ENCODE data around the gene SNRPA.
A peak's percentile ranks its signal among the peaks of the same experiment; 100 is the strongest.
"Not testable (repeated sequence)": the region's sequence is repeated elsewhere in the genome, so short reads cannot be mapped to it uniquely, and the experiment has no call there.

Gene SNRPA

DNA sequence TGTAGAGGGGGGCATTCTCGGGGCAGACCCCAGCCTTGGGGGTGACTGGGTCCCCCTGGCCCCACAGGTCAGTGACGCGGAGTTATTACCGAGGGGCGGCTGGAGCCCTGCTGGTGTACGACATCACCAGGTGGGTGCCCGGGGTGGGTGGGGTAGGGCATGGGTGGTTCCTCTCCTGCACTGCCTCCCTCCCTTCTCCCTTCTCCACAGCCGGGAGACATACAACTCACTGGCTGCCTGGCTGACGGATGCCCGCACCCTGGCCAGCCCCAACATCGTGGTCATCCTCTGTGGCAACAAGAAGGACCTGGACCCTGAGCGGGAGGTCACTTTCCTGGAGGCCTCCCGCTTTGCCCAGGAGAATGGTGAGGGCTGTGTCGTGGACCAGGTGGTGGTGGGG, 32.7 kb downstream of the SNRPA start:
- DNase-seq (ENCODE audit: low spot score), result no peak
- peaks cover 35% of the 10 kb centered on the region for H3K36me3 Mint-ChIP-seq (ENCODE audit: low read depth)
- no peaks in the 10 kb centered on the region for H3K27me3 Mint-ChIP-seq (ENCODE audit: low read depth)
- no peaks in the 10 kb centered on the region for H3K9me3 Mint-ChIP-seq
- no peak overlapping the region for H3K27ac Mint-ChIP-seq
- peaks cover 20% of the 10 kb centered on the region for H3K4me1 Mint-ChIP-seq (ENCODE audit: low read depth)
- no peak overlapping the region for H3K4me3 Mint-ChIP-seq

DNA sequence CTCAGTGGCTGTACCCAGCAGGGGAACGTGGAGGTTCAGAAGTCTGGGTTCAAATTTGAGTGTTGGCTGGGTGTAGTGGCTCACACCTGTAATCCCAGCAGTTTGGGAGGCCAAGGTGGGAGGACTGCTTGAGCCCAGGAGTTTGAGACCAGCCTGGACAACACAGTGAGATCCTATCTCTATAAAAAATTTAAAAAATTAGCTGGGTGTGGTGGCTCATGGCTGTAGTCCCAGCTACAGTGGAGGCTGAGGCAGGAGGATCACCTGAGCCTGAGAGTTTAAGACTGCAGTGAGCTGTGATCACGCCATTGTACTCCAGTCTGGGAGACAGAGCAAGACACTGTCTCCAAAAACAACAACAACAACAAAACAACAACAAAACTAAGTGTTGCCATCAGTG, 33.1 kb downstream of the SNRPA start:
- not testable (repeated sequence) for H3K27me3 Mint-ChIP-seq (ENCODE audit: low read depth); H3K27ac Mint-ChIP-seq; H3K4me3 Mint-ChIP-seq; H3K9me3 Mint-ChIP-seq; DNase-seq (ENCODE audit: low spot score)
- Mint-ChIP-seq H3K4me1 (ENCODE audit: low read depth) (peaks cover 16% of the 10 kb centered on the region), H3K36me3 (ENCODE audit: low read depth) (peaks cover 35% of the 10 kb centered on the region)

- no peak for DNase-seq (ENCODE audit: low spot score)
- H3K4me1 Mint-ChIP-seq (ENCODE audit: low read depth), result peaks cover 9% of the 10 kb centered on the region
- H3K27me3 Mint-ChIP-seq (ENCODE audit: low read depth), result no peaks in the 10 kb centered on the region
- peak overlapping the region; percentile 41 for H3K27ac Mint-ChIP-seq
- peaks cover 35% of the 10 kb centered on the region for H3K36me3 Mint-ChIP-seq (ENCODE audit: low read depth)
- H3K4me3 Mint-ChIP-seq, result no peak overlapping the region
- H3K9me3 Mint-ChIP-seq, result no peaks in the 10 kb centered on the region
These were observed 34.5 kb downstream of the SNRPA start for GRCh38 chr19:40785526-40785925.

- Mint-ChIP-seq H3K27me3 (ENCODE audit: low read depth) (no peaks in the 10 kb centered on the region), H3K9me3 (no peaks in the 10 kb centered on the region), H3K36me3 (ENCODE audit: low read depth) (peaks cover 33% of the 10 kb centered on the region), H3K4me3 (no peak overlapping the region), H3K27ac (no peak overlapping the region), H3K4me1 (ENCODE audit: low read depth) (peaks cover 6% of the 10 kb centered on the region)
- no peak for DNase-seq (ENCODE audit: low spot score)
These were observed 35.3 kb downstream of the SNRPA start for GRCh38 chr19:40786060-40787037.

- H3K27ac Mint-ChIP-seq, result no peak overlapping the region
- H3K4me1 Mint-ChIP-seq (ENCODE audit: low read depth), result peaks cover 7% of the 10 kb centered on the region
- no peak overlapping the region for H3K4me3 Mint-ChIP-seq
- DNase-seq (ENCODE audit: low spot score), result no peak
- no peaks in the 10 kb centered on the region for H3K9me3 Mint-ChIP-seq
- H3K36me3 Mint-ChIP-seq (ENCODE audit: low read depth), result peaks cover 25% of the 10 kb centered on the region
- H3K27me3 Mint-ChIP-seq (ENCODE audit: low read depth), result no peaks in the 10 kb centered on the region
These were observed 40.3 kb downstream of the SNRPA start for GRCh38 chr19:40791349-40791748.

- Mint-ChIP-seq H3K27ac (peak overlapping the region; percentile 50), H3K4me3 (no peak overlapping the region)
These were observed 41.0 kb downstream of the SNRPA start for GRCh38 chr19:40791996-40792395.

DNA sequence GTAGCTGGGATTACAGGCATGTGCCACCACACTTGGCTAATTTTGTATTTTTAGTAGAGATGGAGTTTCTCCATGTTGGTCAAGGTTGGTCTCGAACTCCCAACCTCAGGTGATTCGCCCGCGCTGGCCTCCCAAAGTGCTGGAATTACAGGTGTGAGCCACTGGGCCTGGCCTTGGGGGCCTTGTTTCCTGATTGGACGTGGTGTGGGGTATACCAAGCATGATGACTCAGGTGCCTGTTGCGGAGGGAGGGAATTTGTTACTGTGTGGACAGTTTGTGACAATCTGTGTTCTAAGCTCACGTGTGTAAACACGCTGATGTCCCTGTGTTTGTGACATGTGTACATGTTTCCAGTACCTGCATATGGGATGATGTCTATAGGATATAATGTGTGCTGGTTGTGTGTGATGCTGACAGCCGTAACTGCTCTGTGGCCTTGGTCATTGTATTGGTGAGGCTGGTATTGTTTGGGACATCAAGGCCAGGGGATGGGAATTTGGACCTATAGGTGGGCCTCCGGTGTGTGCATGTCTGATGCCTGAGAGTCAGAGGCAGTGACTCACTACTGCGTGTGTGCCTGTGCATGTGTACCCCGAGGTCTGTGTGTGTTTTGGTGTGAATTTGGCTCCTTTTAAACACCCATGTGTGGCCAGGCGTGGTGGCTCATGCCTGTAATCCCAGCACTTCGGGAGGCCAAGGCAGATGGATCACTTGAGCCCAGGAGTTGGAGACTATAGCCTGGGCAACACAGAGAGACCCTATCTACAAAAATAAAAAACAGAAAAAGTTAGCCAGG, 46.4 kb downstream of the SNRPA start:
- Mint-ChIP-seq H3K9me3 (no peaks in the 10 kb centered on the region), H3K27me3 (ENCODE audit: low read depth) (no peaks in the 10 kb centered on the region), H3K27ac (peak overlapping the region; percentile 67), H3K36me3 (ENCODE audit: low read depth) (peaks cover 31% of the 10 kb centered on the region), H3K4me1 (ENCODE audit: low read depth) (peaks cover 33% of the 10 kb centered on the region), H3K4me3 (peak overlapping the region; percentile 88)
- no peak for DNase-seq (ENCODE audit: low spot score)

More at GRCh38 chr19:40791996-40792395, 41.0 kb downstream of the SNRPA start:
- no peak for DNase-seq (ENCODE audit: low spot score)
- Mint-ChIP-seq H3K4me1 (ENCODE audit: low read depth) (peaks cover 11% of the 10 kb centered on the region), H3K9me3 (no peaks in the 10 kb centered on the region), H3K36me3 (ENCODE audit: low read depth) (peaks cover 23% of the 10 kb centered on the region), H3K27me3 (ENCODE audit: low read depth) (no peaks in the 10 kb centered on the region)

GRCh38 chr19:40797963-40798682, 47.1 kb downstream of the SNRPA start:
- H3K9me3 Mint-ChIP-seq, result no peaks in the 10 kb centered on the region
- peak overlapping the region; percentile 96 for H3K27ac Mint-ChIP-seq
- peak; percentile 62 for DNase-seq (ENCODE audit: low spot score)
- H3K4me3 Mint-ChIP-seq, result peak overlapping the region; percentile 88
- H3K4me1 Mint-ChIP-seq (ENCODE audit: low read depth), result peaks cover 41% of the 10 kb centered on the region
- peaks cover 38% of the 10 kb centered on the region for H3K36me3 Mint-ChIP-seq (ENCODE audit: low read depth)
- no peaks in the 10 kb centered on the region for H3K27me3 Mint-ChIP-seq (ENCODE audit: low read depth)

GRCh38 chr19:40798683-40799557, 47.9 kb downstream of the SNRPA start, which contains the start of gene EGLN2:
EGLN2 (plus strand) TSS chr19:40799191; CDS start chr19:40800573, 1,382 bp downstream.
- no peaks in the 10 kb centered on the region for H3K27me3 Mint-ChIP-seq (ENCODE audit: low read depth)
- H3K36me3 Mint-ChIP-seq (ENCODE audit: low read depth), result peaks cover 44% of the 10 kb centered on the region
- peak within 1 kb of the TSS; percentile 95 for H3K4me3 Mint-ChIP-seq
- peak; percentile 100 for DNase-seq (ENCODE audit: low spot score)
- H3K27ac Mint-ChIP-seq, result peak within 1 kb of the TSS; percentile 96
- peaks cover 49% of the 10 kb centered on the region for H3K4me1 Mint-ChIP-seq (ENCODE audit: low read depth)
- H3K9me3 Mint-ChIP-seq, result no peaks in the 10 kb centered on the region

- peaks cover 57% of the 10 kb centered on the region for H3K4me1 Mint-ChIP-seq (ENCODE audit: low read depth)
- H3K9me3 Mint-ChIP-seq, result no peaks in the 10 kb centered on the region
- peak overlapping the region; percentile 95 for H3K4me3 Mint-ChIP-seq
- no peaks in the 10 kb centered on the region for H3K27me3 Mint-ChIP-seq (ENCODE audit: low read depth)
- peak overlapping the region; percentile 91 for H3K27ac Mint-ChIP-seq
- peak; percentile 34 for DNase-seq (ENCODE audit: low spot score)
- H3K36me3 Mint-ChIP-seq (ENCODE audit: low read depth), result peaks cover 51% of the 10 kb centered on the region
These were observed 48.7 kb downstream of the SNRPA start for GRCh38 chr19:40799558-40800338.

DNA sequence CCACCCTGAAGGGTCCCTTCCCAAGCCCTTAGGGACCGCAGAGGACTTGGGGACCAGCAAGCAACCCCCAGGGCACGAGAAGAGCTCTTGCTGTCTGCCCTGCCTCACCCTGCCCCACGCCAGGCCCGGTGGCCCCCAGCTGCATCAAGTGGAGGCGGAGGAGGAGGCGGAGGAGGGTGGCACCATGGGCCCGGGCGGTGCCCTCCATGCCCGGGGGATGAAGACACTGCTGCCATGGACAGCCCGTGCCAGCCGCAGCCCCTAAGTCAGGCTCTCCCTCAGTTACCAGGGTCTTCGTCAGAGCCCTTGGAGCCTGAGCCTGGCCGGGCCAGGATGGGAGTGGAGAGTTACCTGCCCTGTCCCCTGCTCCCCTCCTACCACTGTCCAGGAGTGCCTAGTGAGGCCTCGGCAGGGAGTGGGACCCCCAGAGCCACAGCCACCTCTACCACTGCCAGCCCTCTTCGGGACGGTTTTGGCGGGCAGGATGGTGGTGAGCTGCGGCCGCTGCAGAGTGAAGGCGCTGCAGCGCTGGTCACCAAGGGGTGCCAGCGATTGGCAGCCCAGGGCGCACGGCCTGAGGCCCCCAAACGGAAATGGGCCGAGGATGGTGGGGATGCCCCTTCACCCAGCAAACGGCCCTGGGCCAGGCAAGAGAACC, 49.5 kb downstream of the SNRPA start:
- Mint-ChIP-seq H3K27ac (peak overlapping the region; percentile 91), H3K4me1 (ENCODE audit: low read depth) (peaks cover 64% of the 10 kb centered on the region), H3K9me3 (no peaks in the 10 kb centered on the region), H3K27me3 (ENCODE audit: low read depth) (no peaks in the 10 kb centered on the region), H3K36me3 (ENCODE audit: low read depth) (peaks cover 55% of the 10 kb centered on the region), H3K4me3 (peak overlapping the region; percentile 95)
- no peak for DNase-seq (ENCODE audit: low spot score)

- H3K4me1 Mint-ChIP-seq (ENCODE audit: low read depth), result peaks cover 68% of the 10 kb centered on the region
- no peaks in the 10 kb centered on the region for H3K27me3 Mint-ChIP-seq (ENCODE audit: low read depth)
- DNase-seq (ENCODE audit: low spot score), result no peak
- no peaks in the 10 kb centered on the region for H3K9me3 Mint-ChIP-seq
- peak overlapping the region; percentile 52 for H3K27ac Mint-ChIP-seq
- H3K36me3 Mint-ChIP-seq (ENCODE audit: low read depth), result peaks cover 55% of the 10 kb centered on the region
- H3K4me3 Mint-ChIP-seq, result peak overlapping the region; percentile 95
These were observed 50.0 kb downstream of the SNRPA start for GRCh38 chr19:40800997-40801377.
